SJSA1 (cell line): ENCODE results near the gene RANBP1. TPM values are rescaled to one million over a fixed set of nuclear protein-coding genes. Genes with fewer than 3 reads are reported as not detected.
A peak's percentile ranks its signal among the peaks of the same experiment; 100 is the strongest.

Source experiments
- DNase-seq, 2 experiments: peaks; one replicate each; pipeline ENCODE4 v3.0.0-alpha.2; 2015 to 2020; ENCODE audit warnings: low spot score in 2 of 2, low read depth in 1 of 2
- H3K27ac ChIP-seq: fragments of 250-450 bp; sonication (Bioruptor Pico); 2 replicates; pipeline ENCODE4 v1.5.1; 2020; ENCODE audit warnings: mild to moderate bottlenecking, moderate library complexity
- H3K27me3 ChIP-seq: fragments of 250-450 bp; sonication (Bioruptor Pico); replicated peaks from 2 replicates; pipeline ENCODE4 v1.5.1; 2020; ENCODE audit warnings: mild to moderate bottlenecking, moderate library complexity
- H3K36me3 ChIP-seq: fragments of 250-450 bp; sonication (Bioruptor Pico); 2 replicates; pipeline ENCODE4 v1.5.1; 2020; ENCODE audit warnings: mild to moderate bottlenecking
- H3K4me1 ChIP-seq: fragments of 250-450 bp; sonication (Bioruptor Pico); replicated peaks from 2 replicates; pipeline ENCODE4 v1.6.1; 2021; ENCODE audit warnings: mild to moderate bottlenecking
- H3K4me3 ChIP-seq: fragments of 250-450 bp; sonication (Bioruptor Pico); 2 replicates; pipeline ENCODE4 v1.5.1; 2020; ENCODE audit warnings: mild to moderate bottlenecking
- H3K9me3 ChIP-seq: fragments of 250-450 bp; sonication (Bioruptor Pico); replicated peaks from 2 replicates; pipeline ENCODE4 v1.5.1; 2020; ENCODE audit warnings: mild to moderate bottlenecking
- total RNA-seq: library from RNA; depleted of rRNA; stranded (reverse); fragments of >200 nt; shearing (Covaris generic); gene quantifications from 2 replicates; pipeline ENCODE4 v1.2.3, GENCODE V29; 2014

Gene RANBP1
- total RNA-seq, 1 experiment from 2014 or later: 962 TPM

GRCh38 chr22:20128902-20129746, 13.2 kb downstream of the RANBP1 start:
- DNase-seq: no peak

GRCh38 chr22:20129747-20130014, 13.8 kb downstream of the RANBP1 start:
- Histone ChIP-seq H3K4me3 (no peak overlapping the region), H3K27ac (no peak overlapping the region), H3K4me1 (peaks cover 12% of the 10 kb centered on the region), H3K36me3 (peaks cover 42% of the 10 kb centered on the region), H3K9me3 (no peaks in the 10 kb centered on the region), H3K27me3 (no peaks in the 10 kb centered on the region)
- no peak for DNase-seq

More at GRCh38 chr22:20128902-20129746, 13.2 kb downstream of the RANBP1 start:
- Histone ChIP-seq H3K4me3 (no peak overlapping the region), H3K36me3 (peaks cover 47% of the 10 kb centered on the region), H3K4me1 (peaks cover 12% of the 10 kb centered on the region), H3K27ac (no peak overlapping the region), H3K9me3 (no peaks in the 10 kb centered on the region), H3K27me3 (no peaks in the 10 kb centered on the region)

- Histone ChIP-seq H3K4me3 (no peak overlapping the region), H3K36me3 (peaks cover 35% of the 10 kb centered on the region), H3K4me1 (peaks cover 12% of the 10 kb centered on the region), H3K9me3 (no peaks in the 10 kb centered on the region), H3K27ac (no peak overlapping the region), H3K27me3 (no peaks in the 10 kb centered on the region)
- DNase-seq: no peak
These were observed 14.4 kb downstream of the RANBP1 start for GRCh38 chr22:20130319-20130718.

GRCh38 chr22:20130731-20131596, 15.1 kb downstream of the RANBP1 start:
- Histone ChIP-seq H3K27ac (peak overlapping the region; percentile 45), H3K36me3 (peaks cover 29% of the 10 kb centered on the region), H3K4me3 (peak overlapping the region; percentile 92), H3K4me1 (peaks cover 12% of the 10 kb centered on the region), H3K27me3 (no peaks in the 10 kb centered on the region), H3K9me3 (no peaks in the 10 kb centered on the region)
- peak; percentile 64 to 85 for DNase-seq

- H3K4me1 ChIP-seq: peaks cover 12% of the 10 kb centered on the region
- peaks cover 23% of the 10 kb centered on the region for H3K36me3 ChIP-seq
- no peaks in the 10 kb centered on the region for H3K9me3 ChIP-seq
- H3K27ac ChIP-seq: peak within 1 kb of the TSS; percentile 45
- DNase-seq: no peak
- no peaks in the 10 kb centered on the region for H3K27me3 ChIP-seq
- peak within 1 kb of the TSS; percentile 92 for H3K4me3 ChIP-seq
These were observed 15.6 kb downstream of the RANBP1 start, which contains the start of gene ZDHHC8 for GRCh38 chr22:20131597-20131858. Gene ZDHHC8 (plus strand): TSS chr22:20131804. CDS start chr22:20131948, 144 bp downstream.

GRCh38 chr22:20131859-20132685, 16.2 kb downstream of the RANBP1 start:
- no peaks in the 10 kb centered on the region for H3K9me3 ChIP-seq
- H3K4me3 ChIP-seq: peak overlapping the region; percentile 92
- H3K27me3 ChIP-seq: no peaks in the 10 kb centered on the region
- peaks cover 12% of the 10 kb centered on the region for H3K4me1 ChIP-seq
- H3K27ac ChIP-seq: no peak overlapping the region
- peaks cover 19% of the 10 kb centered on the region for H3K36me3 ChIP-seq
- DNase-seq: no peak

GRCh38 chr22:20132686-20133246, 16.9 kb downstream of the RANBP1 start:
- peak overlapping the region; percentile 92 for H3K4me3 ChIP-seq
- no peak for DNase-seq
- peaks cover 12% of the 10 kb centered on the region for H3K36me3 ChIP-seq
- peaks cover 12% of the 10 kb centered on the region for H3K4me1 ChIP-seq
- no peak overlapping the region for H3K27ac ChIP-seq
- H3K27me3 ChIP-seq: no peaks in the 10 kb centered on the region
- H3K9me3 ChIP-seq: no peaks in the 10 kb centered on the region

- H3K4me1 ChIP-seq: peaks cover 12% of the 10 kb centered on the region
- H3K27me3 ChIP-seq: no peaks in the 10 kb centered on the region
- H3K4me3 ChIP-seq: no peak overlapping the region
- H3K36me3 ChIP-seq: peaks cover 7% of the 10 kb centered on the region
- DNase-seq: no peak
- no peak overlapping the region for H3K27ac ChIP-seq
- H3K9me3 ChIP-seq: no peaks in the 10 kb centered on the region
These were observed 18.1 kb downstream of the RANBP1 start for GRCh38 chr22:20133930-20134549.

- H3K27me3 ChIP-seq: no peaks in the 10 kb centered on the region
- no peak for DNase-seq
- peaks cover 15% of the 10 kb centered on the region for H3K36me3 ChIP-seq
- H3K27ac ChIP-seq: no peak overlapping the region
- no peaks in the 10 kb centered on the region for H3K9me3 ChIP-seq
- H3K4me3 ChIP-seq: no peak overlapping the region
- H3K4me1 ChIP-seq: peaks cover 12% of the 10 kb centered on the region
These were observed 19.4 kb downstream of the RANBP1 start for GRCh38 chr22:20135265-20135664.

- Histone ChIP-seq H3K9me3 (no peaks in the 10 kb centered on the region), H3K27me3 (no peaks in the 10 kb centered on the region), H3K36me3 (peaks cover 15% of the 10 kb centered on the region), H3K4me3 (no peak overlapping the region), H3K4me1 (peaks cover 12% of the 10 kb centered on the region), H3K27ac (no peak overlapping the region)
- no peak for DNase-seq
These were observed 20.1 kb downstream of the RANBP1 start for GRCh38 chr22:20135806-20136602.

GRCh38 chr22:20136603-20136873, 20.6 kb downstream of the RANBP1 start:
- Histone ChIP-seq H3K27ac (no peak overlapping the region), H3K4me1 (peaks cover 16% of the 10 kb centered on the region)

GRCh38 chr22:20137113-20137512, 21.2 kb downstream of the RANBP1 start:
- no peaks in the 10 kb centered on the region for H3K27me3 ChIP-seq
- H3K27ac ChIP-seq: no peak overlapping the region
- H3K9me3 ChIP-seq: no peaks in the 10 kb centered on the region
- no peak overlapping the region for H3K4me3 ChIP-seq
- peaks cover 8% of the 10 kb centered on the region for H3K36me3 ChIP-seq
- peaks cover 20% of the 10 kb centered on the region for H3K4me1 ChIP-seq
- DNase-seq: no peak

More at GRCh38 chr22:20136603-20136873, 20.6 kb downstream of the RANBP1 start:
- Histone ChIP-seq H3K27me3 (no peaks in the 10 kb centered on the region), H3K36me3 (peaks cover 11% of the 10 kb centered on the region), H3K4me3 (no peak overlapping the region), H3K9me3 (no peaks in the 10 kb centered on the region)
- no peak for DNase-seq
